Vagina (tissue), 2 donors: ENCODE measurements around the gene GLYATL3. TPM values are rescaled to one million over a fixed set of nuclear protein-coding genes. Genes with fewer than 3 reads are reported as not detected.

Experiments used
- DNase-seq, 2 donors: peaks; one replicate each; pipeline ENCODE4 v3.0.0-alpha.2; 2017; ENCODE audit errors: extremely low spot score in 2 of 2
- H3K27ac ChIP-seq: fragments of 200-600 bp; sonication (generic); one replicate; pipeline ENCODE4 v1.5.1; 2019
- H3K27me3 ChIP-seq: fragments of 200-600 bp; sonication (generic); one replicate; pipeline ENCODE4 v1.5.1; 2019
- H3K36me3 ChIP-seq, 2 donors: fragments of 200-600 bp; sonication (generic); one replicate each; pipeline ENCODE4 v1.5.1; 2017 to 2019
- H3K4me1 ChIP-seq: fragments of 200-600 bp; sonication (generic); one replicate; pipeline ENCODE4 v1.5.1; 2019
- H3K4me3 ChIP-seq, 2 donors: fragments of 200-600 bp; sonication (generic); 1 replicate in 1 of 2; 2 replicates in 1 of 2; pipeline ENCODE4 v1.5.1; 2016 to 2019
- H3K9me3 ChIP-seq: fragments of 200-600 bp; sonication (generic); one replicate; pipeline ENCODE4 v1.5.1; 2019
- CTCF ChIP-seq, 3 experiments: fragments of 450-650 bp in 2 of 3; fragments of 200-600 bp in 1 of 3; sonication (generic) in 1 of 3; IDR thresholded peaks; one replicate each; pipeline ENCODE4 v1.5.1; 2017 to 2019; ENCODE audit warnings: antibody characterized with exemption in 3 of 3, mild to moderate bottlenecking in 2 of 3, moderate library complexity in 2 of 3
- POLR2A ChIP-seq, 2 donors: fragments of 450-650 bp; IDR thresholded peaks; one replicate each; pipeline ENCODE4 v1.6.1; 2017; ENCODE audit warnings: antibody characterized with exemption in 2 of 2, mild to moderate bottlenecking in 2 of 2, moderate library complexity in 2 of 2
- POLR2AphosphoS5 ChIP-seq, 2 donors: sonication (generic); formaldehyde crosslinking; IDR thresholded peaks; one replicate each; pipeline ENCODE4 v1.9.0; 2017; ENCODE audit warnings: antibody characterized with exemption in 2 of 2, mild to moderate bottlenecking in 2 of 2, low read depth in 1 of 2; ENCODE audit not compliant: insufficient read depth in 1 of 2
- intact Hi-C: fragments of 100-400 bp; cut with DNase I; formaldehyde crosslinking; loops from one replicate; pipeline ENCODE4 v1.15.1; 2023
- total RNA-seq: library from RNA; depleted of rRNA; stranded (reverse); fragments of >200 nt; gene quantifications from one replicate; pipeline ENCODE4 v1.2.3, GENCODE V29; 2016

Gene GLYATL3
- total RNA-seq, 1 donor from 2014 or later: not detected

- no peak for DNase-seq
- Histone ChIP-seq H3K27me3 (no peaks in the 10 kb centered on the region), H3K36me3 (no peaks in the 10 kb centered on the region), H3K27ac (no peak overlapping the region), H3K4me3 (no peak overlapping the region), H3K4me1 (no peaks in the 10 kb centered on the region), H3K9me3 (no peaks in the 10 kb centered on the region)
- intact Hi-C loops: no loop called here
- TF ChIP-seq CTCF (IDR thresholded peaks at IDR 0.05): no peak
- no peak for TF ChIP-seq POLR2A (IDR thresholded peaks at IDR 0.05)
Observed at GRCh38 chr6:49504666-49505065, 4.9 kb downstream of the GLYATL3 start.

- DNase-seq: no peak
- no peaks in the 10 kb centered on the region for H3K27me3 ChIP-seq
- no peaks in the 10 kb centered on the region for H3K36me3 ChIP-seq
- H3K27ac ChIP-seq: no peak overlapping the region
- H3K4me3 ChIP-seq: no peak overlapping the region
- intact Hi-C loops: no loop called here
- TF ChIP-seq POLR2AphosphoS5 (IDR thresholded peaks at IDR 0.05; ENCODE audit: insufficient read depth in 1 of 2, low read depth in 1 of 2) (no peak), CTCF (IDR thresholded peaks at IDR 0.05) (no peak), POLR2A (IDR thresholded peaks at IDR 0.05) (no peak)
- no peaks in the 10 kb centered on the region for H3K4me1 ChIP-seq
- no peaks in the 10 kb centered on the region for H3K9me3 ChIP-seq
Observed at GRCh38 chr6:49506569-49507111, 6.9 kb downstream of the GLYATL3 start.

- no peaks in the 10 kb centered on the region for H3K36me3 ChIP-seq
- intact Hi-C loops: no loop called here
- TF ChIP-seq POLR2A (IDR thresholded peaks at IDR 0.05) (no peak), CTCF (IDR thresholded peaks at IDR 0.05) (no peak), POLR2AphosphoS5 (IDR thresholded peaks at IDR 0.05; ENCODE audit: insufficient read depth in 1 of 2, low read depth in 1 of 2) (no peak)
- H3K9me3 ChIP-seq: no peaks in the 10 kb centered on the region
- H3K4me1 ChIP-seq: no peaks in the 10 kb centered on the region
- H3K27me3 ChIP-seq: no peaks in the 10 kb centered on the region
- H3K4me3 ChIP-seq: no peak overlapping the region
- H3K27ac ChIP-seq: no peak overlapping the region
- DNase-seq: no peak
Observed at GRCh38 chr6:49509342-49509741, 9.6 kb downstream of the GLYATL3 start.

DNA sequence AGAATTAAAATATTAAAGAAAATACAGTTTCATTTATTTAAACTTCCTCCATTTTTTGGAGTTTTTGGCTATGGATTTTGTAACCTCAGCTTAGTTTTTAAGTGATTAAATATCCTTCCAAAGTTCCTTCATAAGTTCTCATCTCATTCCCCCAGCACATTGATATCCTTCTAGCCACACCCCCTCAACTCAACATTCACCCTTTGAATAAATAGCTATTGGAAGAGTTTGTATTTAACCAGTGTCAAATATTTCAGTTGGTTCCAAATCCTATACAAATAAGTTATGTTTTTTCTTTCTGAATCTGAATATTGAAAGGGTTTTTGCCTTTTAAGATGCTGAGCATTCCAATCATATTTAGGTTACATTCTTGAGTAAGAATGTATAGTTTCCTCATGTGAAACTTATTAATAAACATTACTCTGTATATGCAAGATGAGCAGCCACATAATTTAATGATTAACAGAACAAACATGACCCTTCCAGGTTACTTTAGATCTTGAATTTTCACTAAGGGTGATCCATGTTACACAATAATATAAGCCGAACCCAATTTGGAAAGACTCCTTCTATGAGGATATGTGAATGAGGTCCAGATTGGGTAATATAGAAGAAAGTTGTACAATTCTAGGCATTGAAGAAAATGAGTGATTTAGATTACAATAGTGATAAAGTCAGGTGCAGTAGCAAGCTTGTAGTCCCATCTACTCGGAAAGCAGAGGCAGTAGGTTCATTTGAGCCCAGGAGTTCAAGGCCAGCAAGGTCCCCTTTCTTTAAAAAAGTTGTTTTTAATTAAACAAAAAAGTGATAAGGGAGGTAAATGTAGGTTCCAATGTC lies 13.6 kb downstream of the GLYATL3 start:
- DNase-seq: no peak
- Histone ChIP-seq H3K36me3 (no peaks in the 10 kb centered on the region), H3K9me3 (no peaks in the 10 kb centered on the region), H3K4me1 (no peaks in the 10 kb centered on the region), H3K27me3 (no peaks in the 10 kb centered on the region), H3K4me3 (no peak overlapping the region), H3K27ac (no peak overlapping the region)
- TF ChIP-seq POLR2AphosphoS5 (IDR thresholded peaks at IDR 0.05; ENCODE audit: insufficient read depth in 1 of 2, low read depth in 1 of 2) (no peak), POLR2A (IDR thresholded peaks at IDR 0.05) (no peak), CTCF (IDR thresholded peaks at IDR 0.05) (no peak)
- intact Hi-C loops: no loop called here
